K562 (cell line): Measurements from ENCODE around the gene DPM2. TPM values are rescaled to one million over a fixed set of nuclear protein-coding genes. Genes with fewer than 3 reads are reported as not detected.

ENCODE experiments used
- ATF1 ChIP-seq, 2 experiments: fragments of 450-650 bp in 1 of 2; IDR thresholded peaks; 2 replicates each; pipeline ENCODE4 v1.6.1; 2016; ENCODE audit warnings: missing compliant biosample characterization in 1 of 2, missing genetic modification characterization in 1 of 2
- CBX5 ChIP-seq: IDR thresholded peaks from 2 replicates; pipeline ENCODE4 v1.6.1; 2014; ENCODE audit warnings: low read depth, borderline replicate concordance
- CTBP1 ChIP-seq: fragments of 450-650 bp; IDR thresholded peaks from 2 replicates; pipeline ENCODE4 v1.6.1; 2016; ENCODE audit warnings: borderline replicate concordance
- DACH1 ChIP-seq: fragments of 450-650 bp; IDR thresholded peaks from 2 replicates; pipeline ENCODE4 v1.6.1; 2018; ENCODE audit not compliant: partially characterized antibody
- EP400 ChIP-seq: fragments of 450-650 bp; IDR thresholded peaks from 2 replicates; pipeline ENCODE4 v1.6.1; 2017; ENCODE audit warnings: antibody characterized with exemption, mild to moderate bottlenecking, moderate library complexity
- FIP1L1 ChIP-seq: fragments of 200-400 bp; formaldehyde crosslinking; IDR thresholded peaks from 2 replicates; pipeline ENCODE4 v1.6.1; 2018; ENCODE audit warnings: mild to moderate bottlenecking, low read depth, low read length; ENCODE audit not compliant: poor library complexity, severe bottlenecking
- FOXJ2 ChIP-seq: fragments of 200-800 bp; sonication (Bioruptor generic); IDR thresholded peaks from 2 replicates; pipeline ENCODE4 v1.6.1; 2016; ENCODE audit warnings: missing genetic modification characterization, missing compliant biosample characterization
- HMGN3 ChIP-seq: IDR thresholded peaks from 2 replicates; pipeline ENCODE4 v1.6.1; 2011; ENCODE audit warnings: borderline replicate concordance, low read depth, mild to moderate bottlenecking, mixed read lengths, low read length; ENCODE audit not compliant: insufficient read length; ENCODE audit errors: extremely low read depth
- MCM5 ChIP-seq: fragments of 450-650 bp; IDR thresholded peaks from 2 replicates; pipeline ENCODE4 v1.6.1; 2016; ENCODE audit warnings: low read depth
- PPARD ChIP-seq: fragments of 250-450 bp; sonication (Bioruptor Pico); IDR thresholded peaks from 2 replicates; pipeline ENCODE4 v1.8.0; 2022; ENCODE audit warnings: inconsistent platforms, mild to moderate bottlenecking, moderate library complexity
- TCFL5 ChIP-seq: fragments of 250-450 bp; sonication (Bioruptor Pico); conservative IDR thresholded peaks from 2 replicates; pipeline ENCODE4 v1.6.1; 2021; ENCODE audit warnings: mild to moderate bottlenecking, moderate library complexity, matching md5 sums
- ZFP30 ChIP-seq: fragments of 250-450 bp; sonication (Bioruptor Pico); IDR thresholded peaks from 2 replicates; pipeline ENCODE4 v1.8.0; 2022; ENCODE audit warnings: moderate library complexity, mild to moderate bottlenecking, inconsistent platforms, borderline replicate concordance
- ZFX ChIP-seq: sonication (generic); formaldehyde crosslinking; IDR thresholded peaks from 2 replicates; pipeline ENCODE4 v1.8.0; 2022; ENCODE audit warnings: mild to moderate bottlenecking, missing genetic modification reagents, moderate library complexity
- ZNF143 ChIP-seq: sonication (generic); formaldehyde crosslinking; IDR thresholded peaks from 2 replicates; pipeline ENCODE4 v1.9.0; 2022; ENCODE audit warnings: mild to moderate bottlenecking, missing genetic modification reagents
- ZNF347 ChIP-seq: fragments of 450-650 bp; formaldehyde crosslinking; IDR thresholded peaks from 2 replicates; pipeline ENCODE4 v1.4.0; 2020; ENCODE audit warnings: low read depth, mild to moderate bottlenecking, moderate library complexity
- polyA plus RNA-seq, 8 experiments: library from polyadenylated mRNA; depleted of rRNA in 4 of 8; stranded (reverse) in 5 of 8; unstranded in 3 of 8; fragments of >200 nt; fragmentation: Nextera tagmentation in 2 of 8; fragmentation: Illumina TruSeq in 1 of 8; extraction: Ambion mirVana in 2 of 8; extraction: Trizol in 1 of 8; gene quantifications; 2 replicates each; pipeline versions ENCODE4 v1.2.1 to v1.2.3, GENCODE V29; 2011 to 2014; ENCODE audit warnings: inconsistent platforms in 1 of 8, missing spikeins in 1 of 8
- total RNA-seq, 7 experiments: library from RNA; depleted of rRNA in 6 of 7; stranded (reverse); fragments of >200 nt in 6 of 7; fragmentation: Illumina TruSeq in 2 of 7; extraction: Trizol in 2 of 7; gene quantifications; 2 replicates each; pipeline versions ENCODE4 v1.2.1 to v1.2.3, GENCODE V29; 2011 to 2021; ENCODE audit warnings: low replicate concordance in 1 of 7
- TF ChIP-seq, protein P1 (sequence below): fragments of 450-650 bp; IDR thresholded peaks from 2 replicates; pipeline ENCODE4 v1.6.1; 2016; ENCODE audit warnings: low read depth
- TF ChIP-seq, protein P2 (sequence below): IDR thresholded peaks from 3 replicates; pipeline ENCODE4 v1.6.1; 2011; ENCODE audit warnings: borderline replicate concordance, mild to moderate bottlenecking; ENCODE audit not compliant: insufficient read length, insufficient read depth
- TF ChIP-seq, protein P3 (sequence below): sonication (generic); formaldehyde crosslinking; IDR thresholded peaks from 2 replicates; pipeline ENCODE4 v1.5.0; 2020; ENCODE audit warnings: missing genetic modification reagents

Gene DPM2
- total and polyA plus RNA-seq, 9 of the 15 experiments (the other 6 are each of a cell fraction or from before 2014, with no cell fraction given), result 43.5 to 126 (median 71.1) TPM

DNA sequence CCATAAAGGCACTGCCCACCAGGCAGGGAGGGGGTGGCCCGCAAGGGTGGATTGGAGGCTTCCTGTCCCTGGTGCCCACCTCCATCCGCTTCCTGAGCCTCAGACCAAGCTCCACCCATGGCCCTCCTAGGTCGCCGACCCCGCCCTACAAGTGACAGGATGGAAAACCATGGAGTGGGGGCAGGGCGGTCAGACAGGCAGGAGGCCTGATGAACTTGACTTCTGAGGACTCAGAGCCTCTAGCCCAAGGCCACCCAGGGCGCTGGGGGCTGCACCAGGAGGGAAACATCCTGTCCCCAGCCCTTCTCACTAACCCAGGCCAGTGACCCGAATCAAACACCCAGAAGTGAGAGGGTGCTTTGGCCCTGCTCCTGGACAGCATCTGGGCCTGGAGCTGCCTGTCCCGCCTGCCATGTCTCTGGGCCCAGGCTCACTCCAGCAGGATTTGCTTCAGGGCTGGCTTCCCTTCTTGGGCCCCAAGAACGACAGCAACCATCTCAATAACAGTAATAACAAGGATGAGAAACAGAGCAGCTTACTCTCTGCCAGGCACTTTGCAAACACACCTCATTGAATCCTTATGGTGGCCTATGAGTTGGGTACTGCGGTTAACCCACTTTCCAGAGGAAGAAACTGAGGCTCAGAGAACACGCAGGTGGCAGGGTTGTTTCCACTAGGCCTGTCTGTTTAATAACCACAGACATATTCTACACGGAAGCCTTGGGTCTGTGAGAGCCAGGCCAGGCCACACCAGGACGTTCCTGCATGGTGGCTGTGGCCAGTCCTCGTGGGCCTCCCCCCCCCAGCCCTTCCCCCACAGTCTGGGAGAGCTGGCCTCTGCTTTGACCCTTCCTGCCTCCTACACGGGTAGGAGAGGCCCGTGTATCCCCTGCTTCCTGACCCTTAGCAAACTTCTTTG lies 33.8 kb downstream of the DPM2 start (continued):
- TF ChIP-seq, protein P1, sequence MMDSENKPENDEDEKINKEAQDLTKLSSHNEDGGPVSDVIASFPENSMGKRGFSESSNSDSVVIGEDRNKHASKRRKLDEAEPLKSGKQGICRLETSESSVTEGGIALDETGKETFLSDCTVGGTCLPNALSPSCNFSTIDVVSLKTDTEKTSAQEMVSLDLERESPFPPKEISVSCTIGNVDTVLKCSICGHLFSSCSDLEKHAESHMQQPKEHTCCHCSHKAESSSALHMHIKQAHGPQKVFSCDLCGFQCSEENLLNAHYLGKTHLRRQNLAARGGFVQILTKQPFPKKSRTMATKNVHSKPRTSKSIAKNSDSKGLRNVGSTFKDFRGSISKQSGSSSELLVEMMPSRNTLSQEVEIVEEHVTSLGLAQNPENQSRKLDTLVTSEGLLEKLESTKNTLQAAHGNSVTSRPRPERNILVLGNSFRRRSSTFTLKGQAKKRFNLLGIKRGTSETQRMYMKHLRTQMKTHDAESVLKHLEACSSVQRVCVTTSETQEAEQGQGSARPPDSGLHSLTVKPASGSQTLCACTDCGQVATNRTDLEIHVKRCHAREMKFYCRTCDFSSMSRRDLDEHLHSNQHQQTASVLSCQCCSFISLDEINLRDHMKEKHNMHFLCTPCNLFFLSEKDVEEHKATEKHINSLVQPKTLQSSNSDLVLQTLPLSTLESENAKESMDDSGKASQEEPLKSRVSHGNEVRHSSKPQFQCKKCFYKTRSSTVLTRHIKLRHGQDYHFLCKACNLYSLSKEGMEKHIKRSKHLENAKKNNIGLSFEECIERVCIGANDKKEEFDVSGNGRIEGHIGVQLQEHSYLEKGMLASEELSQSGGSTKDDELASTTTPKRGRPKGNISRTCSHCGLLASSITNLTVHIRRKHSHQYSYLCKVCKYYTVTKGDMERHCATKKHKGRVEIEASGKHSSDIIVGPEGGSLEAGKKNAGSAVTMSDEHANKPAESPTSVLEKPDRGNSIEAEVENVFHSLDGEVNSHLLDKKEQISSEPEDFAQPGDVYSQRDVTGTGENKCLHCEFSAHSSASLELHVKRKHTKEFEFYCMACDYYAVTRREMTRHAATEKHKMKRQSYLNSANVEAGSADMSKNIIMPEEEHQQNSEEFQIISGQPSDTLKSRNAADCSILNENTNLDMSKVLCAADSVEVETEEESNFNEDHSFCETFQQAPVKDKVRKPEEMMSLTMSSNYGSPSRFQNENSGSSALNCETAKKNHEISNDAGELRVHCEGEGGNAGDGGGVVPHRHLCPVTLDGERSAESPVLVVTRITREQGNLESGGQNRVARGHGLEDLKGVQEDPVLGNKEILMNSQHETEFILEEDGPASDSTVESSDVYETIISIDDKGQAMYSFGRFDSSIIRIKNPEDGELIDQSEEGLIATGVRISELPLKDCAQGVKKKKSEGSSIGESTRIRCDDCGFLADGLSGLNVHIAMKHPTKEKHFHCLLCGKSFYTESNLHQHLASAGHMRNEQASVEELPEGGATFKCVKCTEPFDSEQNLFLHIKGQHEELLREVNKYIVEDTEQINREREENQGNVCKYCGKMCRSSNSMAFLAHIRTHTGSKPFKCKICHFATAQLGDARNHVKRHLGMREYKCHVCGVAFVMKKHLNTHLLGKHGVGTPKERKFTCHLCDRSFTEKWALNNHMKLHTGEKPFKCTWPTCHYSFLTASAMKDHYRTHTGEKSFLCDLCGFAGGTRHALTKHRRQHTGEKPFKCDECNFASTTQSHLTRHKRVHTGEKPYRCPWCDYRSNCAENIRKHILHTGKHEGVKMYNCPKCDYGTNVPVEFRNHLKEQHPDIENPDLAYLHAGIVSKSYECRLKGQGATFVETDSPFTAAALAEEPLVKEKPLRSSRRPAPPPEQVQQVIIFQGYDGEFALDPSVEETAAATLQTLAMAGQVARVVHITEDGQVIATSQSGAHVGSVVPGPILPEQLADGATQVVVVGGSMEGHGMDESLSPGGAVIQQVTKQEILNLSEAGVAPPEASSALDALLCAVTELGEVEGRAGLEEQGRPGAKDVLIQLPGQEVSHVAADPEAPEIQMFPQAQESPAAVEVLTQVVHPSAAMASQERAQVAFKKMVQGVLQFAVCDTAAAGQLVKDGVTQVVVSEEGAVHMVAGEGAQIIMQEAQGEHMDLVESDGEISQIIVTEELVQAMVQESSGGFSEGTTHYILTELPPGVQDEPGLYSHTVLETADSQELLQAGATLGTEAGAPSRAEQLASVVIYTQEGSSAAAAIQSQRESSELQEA, result no peak
- TF ChIP-seq ZFX (CRISPR knock-in tag) (peak; percentile 65), PPARD (no peak), FIP1L1 (no peak), EP400 (no peak; the same call in 1 of the 2 replicates), ZNF143 (CRISPR knock-in tag) (no peak), ATF1 (CRISPR knock-in tag; IDR thresholded peaks at IDR 0.05) (no peak), ATF1 (tag; IDR thresholded peaks at IDR 0.05) (peak; percentile 43; the same call in 1 of the 2 replicates), ZNF347 (no peak), ZFP30 (no peak), HMGN3 (peak; percentile 39), CBX5 (no peak), TCFL5 (CRISPR knock-in tag) (no peak), CTBP1 (peak; percentile 82), MCM5 (no peak), FOXJ2 (tag) (no peak), DACH1 (no peak)
- TF ChIP-seq, protein P2, sequence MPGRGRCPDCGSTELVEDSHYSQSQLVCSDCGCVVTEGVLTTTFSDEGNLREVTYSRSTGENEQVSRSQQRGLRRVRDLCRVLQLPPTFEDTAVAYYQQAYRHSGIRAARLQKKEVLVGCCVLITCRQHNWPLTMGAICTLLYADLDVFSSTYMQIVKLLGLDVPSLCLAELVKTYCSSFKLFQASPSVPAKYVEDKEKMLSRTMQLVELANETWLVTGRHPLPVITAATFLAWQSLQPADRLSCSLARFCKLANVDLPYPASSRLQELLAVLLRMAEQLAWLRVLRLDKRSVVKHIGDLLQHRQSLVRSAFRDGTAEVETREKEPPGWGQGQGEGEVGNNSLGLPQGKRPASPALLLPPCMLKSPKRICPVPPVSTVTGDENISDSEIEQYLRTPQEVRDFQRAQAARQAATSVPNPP, result no peak
- TF ChIP-seq, protein P3, sequence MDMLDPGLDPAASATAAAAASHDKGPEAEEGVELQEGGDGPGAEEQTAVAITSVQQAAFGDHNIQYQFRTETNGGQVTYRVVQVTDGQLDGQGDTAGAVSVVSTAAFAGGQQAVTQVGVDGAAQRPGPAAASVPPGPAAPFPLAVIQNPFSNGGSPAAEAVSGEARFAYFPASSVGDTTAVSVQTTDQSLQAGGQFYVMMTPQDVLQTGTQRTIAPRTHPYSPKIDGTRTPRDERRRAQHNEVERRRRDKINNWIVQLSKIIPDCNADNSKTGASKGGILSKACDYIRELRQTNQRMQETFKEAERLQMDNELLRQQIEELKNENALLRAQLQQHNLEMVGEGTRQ (CRISPR knock-in tag), result no peak
